ENCODE measurements around the gene MRPS34.
A peak's percentile ranks its signal among the peaks of the same experiment; 100 is the strongest.

The MRPS34 gene

GRCh38 chr16:1818873-1819525 lies 46.1 kb upstream of the MRPS34 start:
- Mint-ChIP-seq H3K9me3 (no peaks in the 10 kb centered on the region), H3K36me3 (ENCODE audit: low read depth) (peaks cover 15% of the 10 kb centered on the region), H3K27me3 (ENCODE audit: low read depth, poor library complexity) (no peaks in the 10 kb centered on the region), H3K27ac (no peak overlapping the region), H3K4me3 (no peak overlapping the region), H3K4me1 (peaks cover 5% of the 10 kb centered on the region)
- no peak for DNase-seq
- TF ChIP-seq CTCF (IDR thresholded peaks at IDR 0.05), result no peak

GRCh38 chr16:1818204-1818872 lies 45.4 kb upstream of the MRPS34 start:
- no peaks in the 10 kb centered on the region for H3K9me3 Mint-ChIP-seq
- no peaks in the 10 kb centered on the region for H3K4me1 Mint-ChIP-seq
- no peak for TF ChIP-seq CTCF (IDR thresholded peaks at IDR 0.05)
- DNase-seq, result no peak
- H3K27me3 Mint-ChIP-seq (ENCODE audit: low read depth, poor library complexity), result no peaks in the 10 kb centered on the region
- H3K27ac Mint-ChIP-seq, result no peak overlapping the region
- no peak overlapping the region for H3K4me3 Mint-ChIP-seq
- peaks cover 21% of the 10 kb centered on the region for H3K36me3 Mint-ChIP-seq (ENCODE audit: low read depth)

- Mint-ChIP-seq H3K4me1 (no peaks in the 10 kb centered on the region), H3K36me3 (ENCODE audit: low read depth) (peaks cover 26% of the 10 kb centered on the region), H3K27ac (no peak overlapping the region), H3K9me3 (no peaks in the 10 kb centered on the region), H3K4me3 (no peak overlapping the region), H3K27me3 (ENCODE audit: low read depth, poor library complexity) (no peaks in the 10 kb centered on the region)
- no peak for TF ChIP-seq CTCF (IDR thresholded peaks at IDR 0.05)
- DNase-seq, result no peak
Measured at GRCh38 chr16:1817716-1818115, 44.8 kb upstream of the MRPS34 start.

- Mint-ChIP-seq H3K4me1 (no peaks in the 10 kb centered on the region), H3K27ac (peak overlapping the region; percentile 51), H3K36me3 (ENCODE audit: low read depth) (peaks cover 26% of the 10 kb centered on the region), H3K9me3 (no peaks in the 10 kb centered on the region), H3K27me3 (ENCODE audit: low read depth, poor library complexity) (no peaks in the 10 kb centered on the region), H3K4me3 (no peak overlapping the region)
- TF ChIP-seq CTCF (IDR thresholded peaks at IDR 0.05), result no peak
- no peak for DNase-seq
Measured at GRCh38 chr16:1817276-1817589, 44.3 kb upstream of the MRPS34 start.

- H3K4me3 Mint-ChIP-seq, result no peak overlapping the region
- DNase-seq, result no peak
- no peaks in the 10 kb centered on the region for H3K9me3 Mint-ChIP-seq
Measured at GRCh38 chr16:1816396-1817275, 43.7 kb upstream of the MRPS34 start.

More at GRCh38 chr16:1816396-1817275, 43.7 kb upstream of the MRPS34 start:
- TF ChIP-seq CTCF (IDR thresholded peaks at IDR 0.05), result no peak
- H3K27ac Mint-ChIP-seq, result no peak overlapping the region
- H3K27me3 Mint-ChIP-seq (ENCODE audit: low read depth, poor library complexity), result no peaks in the 10 kb centered on the region
- H3K4me1 Mint-ChIP-seq, result no peaks in the 10 kb centered on the region
- H3K36me3 Mint-ChIP-seq (ENCODE audit: low read depth), result peaks cover 26% of the 10 kb centered on the region
